ENCODE data around the gene DTNB. TPM values are rescaled to one million over a fixed set of nuclear protein-coding genes. Genes with fewer than 3 reads are reported as not detected.

The DTNB gene
- total and polyA plus RNA-seq, 2 of the 4 experiments (the other 2 are of a cell fraction) = 3.8 to 5.3 TPM

DNA sequence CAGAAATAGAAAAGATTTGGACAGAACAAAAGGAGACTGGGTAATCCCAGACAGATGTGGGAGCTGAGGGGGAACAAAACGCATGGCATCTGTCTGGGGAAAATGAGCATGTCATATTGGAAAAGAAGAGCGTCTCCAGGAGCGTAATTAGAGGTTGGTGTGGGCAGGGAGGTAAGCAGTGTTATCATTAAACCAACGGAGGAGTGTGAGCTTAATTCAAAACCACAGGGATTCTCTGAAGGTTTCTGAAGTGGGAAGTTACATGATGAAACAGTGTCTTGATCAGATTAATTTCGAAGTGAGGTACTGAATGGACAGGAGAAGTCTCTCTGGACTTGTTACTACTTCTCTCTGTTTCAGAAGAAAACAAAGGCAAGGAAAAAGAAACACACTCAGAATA is 53.3 kb downstream of the DTNB start:
- Histone ChIP-seq H2BK15ac (ENCODE audit: low read depth, low read length) (no peak overlapping the region), H4K5ac (ENCODE audit: low read depth, low read length) (no peak overlapping the region), H2AK5ac (ENCODE audit: low read depth, low read length) (no peak overlapping the region), H3K9me1 (ENCODE audit: insufficient read depth, low read length) (no peaks in the 10 kb centered on the region; the same call in 1 of the 2 replicates), H3K4me2 (ENCODE audit: low read depth, low read length) (no peak overlapping the region), H3K36me3 (ENCODE audit: control insufficient read depth, insufficient read depth, low read length) (no peaks in the 10 kb centered on the region), H4K20me1 (ENCODE audit: insufficient read depth, low read length) (no peaks in the 10 kb centered on the region; the same call in 1 of the 2 replicates), H4K8ac (ENCODE audit: low read depth in 2 of 2, low read length in 2 of 2) (no peak overlapping the region), H3K9me3 (ENCODE audit: control insufficient read depth, insufficient read depth, low read length) (no peaks in the 10 kb centered on the region), H3K9ac (ENCODE audit: low read depth, low read length) (no peak overlapping the region), H3K18ac (ENCODE audit: low read depth, low read length) (no peak overlapping the region), H3K27ac (ENCODE audit: insufficient read depth, low read length) (no peak overlapping the region), H2BK5ac (ENCODE audit: low read depth, low read length, poor library complexity, severe bottlenecking) (no peak overlapping the region), H3K56ac (ENCODE audit: extremely low read depth, insufficient read depth, low read length) (no peak overlapping the region), H3K4me3 (ENCODE audit: insufficient read depth, low read depth, low read length) (no peak overlapping the region), H3K27me3 (ENCODE audit: control insufficient read depth, insufficient read depth, low read length) (no peaks in the 10 kb centered on the region), H3K4ac (ENCODE audit: low read depth, low read length) (no peak overlapping the region), H2BK20ac (ENCODE audit: low read depth, low read length) (no peak overlapping the region), H2AK9ac (replicated peaks; ENCODE audit: low read depth, low read length, poor library complexity) (no peak overlapping the region), H3K79me1 (ENCODE audit: low read depth in 1 of 2, low read length in 2 of 2) (no peaks in the 10 kb centered on the region), H3K23ac (ENCODE audit: low read depth, low read length) (no peak overlapping the region), H3K14ac (replicated peaks; ENCODE audit: low read depth, low read length) (no peak overlapping the region), H2BK120ac (ENCODE audit: low read depth, low read length) (no peak overlapping the region), H3K4me1 (ENCODE audit: control insufficient read depth, insufficient read depth, low read length) (peaks cover 4% of the 10 kb centered on the region), H2AFZ (replicated peaks; ENCODE audit: low read length, poor library complexity) (no peak overlapping the region), H4K91ac (ENCODE audit: insufficient read depth, low read depth, low read length) (no peak overlapping the region)
- in situ Hi-C loops (cut with MboI; ENCODE audit: low sequenced_read_pairs) (no loop called here), dilution Hi-C loops (cut with HindIII; ENCODE audit: low sequenced_read_pairs, unreplicated experiment) (no loop called here), intact Hi-C loops (cut with micrococcal nuclease) (no loop called here)
- no peak for ATAC-seq (ENCODE audit: low read depth)
- WGBS, 2 experiments (ENCODE audit: extremely low coverage in 2 of 2, insufficient read length in 1 of 2) = 100% methylated on average over 1 of the region's 5 CpGs; no CpG with 5 or more reads in 1 of the 2 experiments
- POLR2A ChIA-PET (ENCODE audit: unreplicated experiment) = no interaction called here
- BruUV-seq (replicated peaks) = no TSS peak
- TF ChIP-seq RCOR1 (IDR thresholded peaks at IDR 0.05; ENCODE audit: insufficient replicate concordance, low read length) (no peak), USF2 (IDR thresholded peaks at IDR 0.05; ENCODE audit: low read depth, low read length) (no peak), CTCF (conservative IDR thresholded peaks at IDR 0.05; ENCODE audit: low read depth, low read length) (no peak), MXI1 (IDR thresholded peaks at IDR 0.05; ENCODE audit: borderline replicate concordance, low read depth, low read length) (no peak), MAFK (IDR thresholded peaks at IDR 0.05; ENCODE audit: low read depth, low read length) (no peak), FOS (IDR thresholded peaks at IDR 0.05; ENCODE audit: low read depth, low read length) (no peak), RFX5 (IDR thresholded peaks at IDR 0.05; ENCODE audit: low read depth, low read length) (no peak), MAZ (IDR thresholded peaks at IDR 0.05; ENCODE audit: borderline replicate concordance, low read depth, low read length) (no peak), CEBPB (IDR thresholded peaks at IDR 0.05; ENCODE audit: low read depth, low read length) (no peak), BHLHE40 (IDR thresholded peaks at IDR 0.05; ENCODE audit: low read depth, low read length) (no peak), POLR2A (IDR thresholded peaks at IDR 0.05; ENCODE audit: low read depth, low read length) (no peak)
- TF ChIP-seq, protein P1, sequence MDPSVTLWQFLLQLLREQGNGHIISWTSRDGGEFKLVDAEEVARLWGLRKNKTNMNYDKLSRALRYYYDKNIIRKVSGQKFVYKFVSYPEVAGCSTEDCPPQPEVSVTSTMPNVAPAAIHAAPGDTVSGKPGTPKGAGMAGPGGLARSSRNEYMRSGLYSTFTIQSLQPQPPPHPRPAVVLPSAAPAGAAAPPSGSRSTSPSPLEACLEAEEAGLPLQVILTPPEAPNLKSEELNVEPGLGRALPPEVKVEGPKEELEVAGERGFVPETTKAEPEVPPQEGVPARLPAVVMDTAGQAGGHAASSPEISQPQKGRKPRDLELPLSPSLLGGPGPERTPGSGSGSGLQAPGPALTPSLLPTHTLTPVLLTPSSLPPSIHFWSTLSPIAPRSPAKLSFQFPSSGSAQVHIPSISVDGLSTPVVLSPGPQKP (IDR thresholded peaks at IDR 0.05; ENCODE audit: borderline replicate concordance, low read depth, low read length) = no peak
- no peak for DNase-seq
- CTCF ChIA-PET = interaction anchor here (0.7 to 1.1 kb wide), 2 partner anchors 18 to 45 kb away, joined by 3 to 4 read pairs; no protein-coding TSS in a partner anchor
